ENCODE results near the gene URB1.
"Not testable (repeated sequence)": the region's sequence is repeated elsewhere in the genome, so short reads cannot be mapped to it uniquely, and the experiment has no call there.

Gene URB1

GRCh38 chr21:32315511-32316281 lies 77.1 kb downstream of the URB1 start:
- no peak for DNase-seq (ENCODE audit: low read depth)
- TF ChIP-seq, protein P1, sequence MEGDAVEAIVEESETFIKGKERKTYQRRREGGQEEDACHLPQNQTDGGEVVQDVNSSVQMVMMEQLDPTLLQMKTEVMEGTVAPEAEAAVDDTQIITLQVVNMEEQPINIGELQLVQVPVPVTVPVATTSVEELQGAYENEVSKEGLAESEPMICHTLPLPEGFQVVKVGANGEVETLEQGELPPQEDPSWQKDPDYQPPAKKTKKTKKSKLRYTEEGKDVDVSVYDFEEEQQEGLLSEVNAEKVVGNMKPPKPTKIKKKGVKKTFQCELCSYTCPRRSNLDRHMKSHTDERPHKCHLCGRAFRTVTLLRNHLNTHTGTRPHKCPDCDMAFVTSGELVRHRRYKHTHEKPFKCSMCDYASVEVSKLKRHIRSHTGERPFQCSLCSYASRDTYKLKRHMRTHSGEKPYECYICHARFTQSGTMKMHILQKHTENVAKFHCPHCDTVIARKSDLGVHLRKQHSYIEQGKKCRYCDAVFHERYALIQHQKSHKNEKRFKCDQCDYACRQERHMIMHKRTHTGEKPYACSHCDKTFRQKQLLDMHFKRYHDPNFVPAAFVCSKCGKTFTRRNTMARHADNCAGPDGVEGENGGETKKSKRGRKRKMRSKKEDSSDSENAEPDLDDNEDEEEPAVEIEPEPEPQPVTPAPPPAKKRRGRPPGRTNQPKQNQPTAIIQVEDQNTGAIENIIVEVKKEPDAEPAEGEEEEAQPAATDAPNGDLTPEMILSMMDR (IDR thresholded peaks at IDR 0.05; ENCODE audit: insufficient read depth, low read depth, low read length, missing control alignments), result no peak
- H3K4me3 ChIP-seq (ENCODE audit: low read depth, low read length), result no peak overlapping the region

DNA sequence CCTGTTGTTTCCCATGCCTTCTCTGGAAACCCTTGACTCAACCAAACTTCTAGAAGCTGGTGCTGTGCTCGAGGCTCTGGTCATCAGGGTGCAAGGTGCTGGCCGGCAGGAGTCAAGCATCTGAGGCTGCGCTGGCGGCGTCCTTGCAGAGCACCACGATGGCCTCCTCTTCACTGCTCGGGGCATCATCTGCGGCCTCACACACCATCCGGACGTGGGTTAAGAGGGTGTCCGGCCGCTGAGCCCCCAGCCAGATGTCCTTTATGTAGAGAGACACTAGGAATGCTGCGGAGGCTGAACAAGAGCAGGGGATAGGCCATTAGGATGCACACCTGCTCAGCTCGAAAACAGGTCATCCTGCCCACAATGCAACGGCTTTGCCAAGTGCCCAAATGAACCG lies 78.0 kb downstream of the URB1 start:
- H3K4me3 ChIP-seq (ENCODE audit: low read depth, low read length), result no peak overlapping the region
- no peak for DNase-seq (ENCODE audit: low read depth)
- TF ChIP-seq, protein P1 (IDR thresholded peaks at IDR 0.05; ENCODE audit: insufficient read depth, low read depth, low read length, missing control alignments), result no peak

GRCh38 chr21:32312976-32313375 lies 79.8 kb downstream of the URB1 start:
- no peak for DNase-seq (ENCODE audit: low read depth)
- TF ChIP-seq, protein P1 (IDR thresholded peaks at IDR 0.05; ENCODE audit: insufficient read depth, low read depth, low read length, missing control alignments), result no peak
- H3K4me3 ChIP-seq (ENCODE audit: low read depth, low read length), result no peak overlapping the region

DNA sequence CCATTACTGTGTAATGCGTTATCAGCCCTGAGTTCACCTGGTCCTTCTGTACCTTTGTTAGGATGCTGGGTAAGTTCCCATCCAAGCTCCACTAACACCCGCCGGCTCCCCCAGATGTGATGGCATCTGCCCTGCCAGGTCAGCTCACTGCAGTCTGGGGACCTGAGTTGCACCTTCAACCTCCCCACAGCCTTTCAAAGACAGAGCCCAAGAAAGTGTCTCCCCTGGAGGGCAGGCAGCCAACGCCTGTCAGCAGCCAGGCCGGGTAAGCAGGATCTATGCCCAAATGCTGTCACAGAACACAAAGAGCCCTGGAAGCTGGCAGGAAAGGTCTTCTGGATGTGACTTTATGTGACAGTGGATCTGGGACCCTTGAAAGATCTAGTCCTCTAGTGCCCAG lies 80.5 kb downstream of the URB1 start:
- DNase-seq (ENCODE audit: low read depth), result no peak
- TF ChIP-seq, protein P1 (IDR thresholded peaks at IDR 0.05; ENCODE audit: insufficient read depth, low read depth, low read length, missing control alignments), result no peak
- H3K4me3 ChIP-seq (ENCODE audit: low read depth, low read length), result no peak overlapping the region

DNA sequence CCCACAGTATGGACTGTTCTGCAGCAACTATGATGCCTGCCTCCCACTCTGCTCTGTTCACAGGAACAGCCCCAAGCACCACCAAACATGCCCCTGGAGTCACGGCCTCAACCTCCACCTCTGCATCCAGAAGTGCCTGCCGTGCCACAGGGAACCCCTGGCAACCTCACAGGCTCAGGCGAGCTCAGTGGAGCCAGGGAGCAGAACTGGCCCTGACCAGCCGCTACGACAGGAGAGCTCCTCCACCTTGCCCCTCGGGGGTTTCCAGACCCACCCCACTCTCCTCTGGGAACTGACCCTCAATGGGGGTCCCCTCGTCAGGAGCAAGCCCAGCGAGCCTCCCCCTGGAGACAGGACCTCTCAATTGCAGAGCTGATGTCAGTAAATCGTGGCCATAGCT lies 81.2 kb downstream of the URB1 start:
- no peak for DNase-seq (ENCODE audit: low read depth)
- no peak overlapping the region for H3K4me3 ChIP-seq (ENCODE audit: low read depth, low read length)
- TF ChIP-seq, protein P1 (IDR thresholded peaks at IDR 0.05; ENCODE audit: insufficient read depth, low read depth, low read length, missing control alignments), result no peak

- H3K4me3 ChIP-seq (ENCODE audit: low read depth, low read length); DNase-seq (ENCODE audit: low read depth): not testable (repeated sequence)
Measured at GRCh38 chr21:32310976-32311375, 81.8 kb downstream of the URB1 start.

DNA sequence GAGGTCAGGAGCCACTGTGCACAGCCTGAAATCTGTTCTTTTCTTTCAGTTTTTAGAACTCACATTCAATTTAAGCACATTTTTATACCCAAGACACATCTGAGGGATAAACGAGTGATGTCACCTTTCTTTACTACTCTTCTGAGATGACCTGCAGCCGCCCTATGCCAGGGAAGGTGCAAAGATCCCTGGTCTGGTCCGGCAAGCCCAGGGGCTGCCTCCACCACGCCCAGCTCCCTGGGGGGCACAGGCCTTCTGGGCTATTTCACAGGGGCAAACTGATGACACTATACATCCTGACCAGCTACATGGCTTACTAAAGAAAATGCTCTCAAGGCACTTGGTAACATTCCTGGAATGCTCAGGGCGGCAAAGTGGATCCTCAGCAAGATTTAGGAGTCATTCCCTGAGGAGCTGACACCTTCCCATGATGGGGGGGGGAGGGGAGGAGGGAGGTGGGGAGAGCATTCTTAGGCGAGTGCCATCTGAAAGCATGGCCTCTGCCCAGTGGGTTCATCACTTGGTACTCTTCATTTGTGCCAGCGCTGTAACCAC lies 82.8 kb downstream of the URB1 start:
- DNase-seq (ENCODE audit: low read depth), result no peak
- TF ChIP-seq, protein P1 (IDR thresholded peaks at IDR 0.05; ENCODE audit: insufficient read depth, low read depth, low read length, missing control alignments), result no peak
- no peak overlapping the region for H3K4me3 ChIP-seq (ENCODE audit: low read depth, low read length)
